Esophagus muscularis mucosa (tissue), 4 donors: Measurements from ENCODE around the gene RALGAPB. TPM values are rescaled to one million over a fixed set of nuclear protein-coding genes. Genes with fewer than 3 reads are reported as not detected.
"Not testable (repeated sequence)": the region's sequence is repeated elsewhere in the genome, so short reads cannot be mapped to it uniquely, and the experiment has no call there.

Source experiments
- DNase-seq: peaks from one replicate; pipeline ENCODE4 v3.0.0-alpha.2; 2017; ENCODE audit errors: extremely low spot score
- H3K27ac ChIP-seq, 4 donors: fragments of 200-600 bp; sonication (generic); replicated peaks in 1 of 4; 1 replicate in 3 of 4; 2 replicates in 1 of 4; pipeline ENCODE4 v1.5.1; 2016 to 2019; ENCODE audit warnings: mild to moderate bottlenecking in 1 of 4
- H3K27me3 ChIP-seq, 4 donors: fragments of 200-600 bp; sonication (generic); one replicate each; pipeline versions ENCODE4 v1.5.1 to v1.6.0; 2016 to 2019
- H3K36me3 ChIP-seq, 4 donors: fragments of 200-600 bp; sonication (generic); one replicate each; pipeline ENCODE4 v1.5.1; 2016 to 2019
- H3K4me1 ChIP-seq, 4 donors: fragments of 200-600 bp; sonication (generic); one replicate each; pipeline ENCODE4 v1.5.1; 2016 to 2019
- H3K4me3 ChIP-seq, 4 donors: fragments of 200-600 bp; sonication (generic); 1 replicate in 2 of 4; 2 replicates in 2 of 4; pipeline ENCODE4 v1.5.1; 2016 to 2019; ENCODE audit warnings: mild to moderate bottlenecking in 4 of 4, moderate library complexity in 1 of 4
- H3K9me3 ChIP-seq, 4 donors: fragments of 200-600 bp; sonication (generic); 1 replicate in 3 of 4; 2 replicates in 1 of 4; pipeline ENCODE4 v1.5.1; 2016 to 2019
- CTCF ChIP-seq, 3 experiments: fragments of 200-600 bp in 2 of 3; fragments of 450-650 bp in 1 of 3; sonication (generic) in 2 of 3; IDR thresholded peaks; one replicate each; pipeline ENCODE4 v1.5.1; 2017 to 2019; ENCODE audit warnings: antibody characterized with exemption in 3 of 3, mild to moderate bottlenecking in 2 of 3, moderate library complexity in 1 of 3
- EP300 ChIP-seq: sonication (generic); formaldehyde crosslinking; IDR thresholded peaks from one replicate; pipeline ENCODE4 v1.6.1; 2017; ENCODE audit warnings: antibody characterized with exemption
- POLR2A ChIP-seq: fragments of 450-650 bp; IDR thresholded peaks from one replicate; pipeline ENCODE4 v1.6.1; 2017; ENCODE audit warnings: antibody characterized with exemption, moderate library complexity, mild to moderate bottlenecking, low read depth
- POLR2AphosphoS5 ChIP-seq, 2 donors: sonication (generic); formaldehyde crosslinking; IDR thresholded peaks; one replicate each; pipeline ENCODE4 v1.6.1; 2017; ENCODE audit warnings: antibody characterized with exemption in 2 of 2
- WGBS: methylation state at CpG from one replicate; pipeline ENCODE4 v1.1.5; 2018; 5-methylcytosine and 5-hydroxymethylcytosine counted together
- intact Hi-C: fragments of 100-400 bp; cut with DNase I; formaldehyde crosslinking; loops from one replicate; pipeline ENCODE4 v1.15.1; 2023
- total RNA-seq, 4 donors: library from RNA; depleted of rRNA; stranded (reverse); fragments of >200 nt; gene quantifications; one replicate each; pipeline versions ENCODE4 v1.1.0 to v1.2.1, GENCODE V29; 2016

The RALGAPB gene
- total RNA-seq, 4 donors from 2014 or later: 31.5 to 37.4 (median 35.5) TPM

DNA sequence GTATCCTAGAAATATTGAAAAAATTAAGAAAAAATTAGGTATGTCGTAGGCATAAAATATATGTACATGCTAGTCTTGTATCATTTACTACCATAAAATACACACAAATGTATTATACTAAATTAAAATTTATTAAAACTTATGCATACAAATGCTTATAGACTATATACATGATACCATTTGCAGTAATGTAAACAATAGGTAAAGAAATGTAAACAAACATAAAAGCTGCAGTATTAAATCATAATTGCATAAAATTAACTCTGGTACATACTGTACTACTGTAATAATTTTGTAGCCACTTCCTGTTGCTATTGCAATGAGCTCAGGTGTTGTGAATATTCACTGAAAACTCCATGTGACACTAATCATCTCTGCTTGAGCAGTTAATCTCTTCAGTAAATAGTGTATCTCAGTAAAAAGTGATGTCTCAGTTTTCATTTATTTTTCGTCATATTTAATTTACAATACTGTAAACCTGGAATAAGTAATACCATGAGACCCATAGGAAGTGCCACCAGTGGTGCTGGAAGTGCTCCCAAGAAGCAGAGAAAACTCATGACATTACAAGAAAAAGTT, 29.3 kb downstream of the RALGAPB start:
- H3K27me3 ChIP-seq: no peaks in the 10 kb centered on the region
- H3K4me1 ChIP-seq: no peaks in the 10 kb centered on the region
- H3K4me3 ChIP-seq: no peak overlapping the region
- TF ChIP-seq POLR2AphosphoS5 (IDR thresholded peaks at IDR 0.05) (no peak), EP300 (no peak), POLR2A (no peak), CTCF (IDR thresholded peaks at IDR 0.05) (no peak)
- no peaks in the 10 kb centered on the region for H3K9me3 ChIP-seq
- no peak for DNase-seq
- WGBS: 95% methylated on average over 2 of the region's 2 CpGs
- intact Hi-C loops: no loop called here
- no peak overlapping the region for H3K27ac ChIP-seq
- peaks cover 9 to 76% (median 54%) of the 10 kb centered on the region in 4 donors for H3K36me3 ChIP-seq

GRCh38 chr20:38504368-38505090, 31.9 kb downstream of the RALGAPB start:
- no peak overlapping the region for H3K27ac ChIP-seq
- H3K27me3 ChIP-seq: no peaks in the 10 kb centered on the region
- 99% methylated on average over 3 of the region's 3 CpGs for WGBS
- no peaks in the 10 kb centered on the region for H3K4me1 ChIP-seq
- intact Hi-C loops: no loop called here
- H3K9me3 ChIP-seq: no peaks in the 10 kb centered on the region
- TF ChIP-seq POLR2AphosphoS5 (IDR thresholded peaks at IDR 0.05) (no peak), CTCF (IDR thresholded peaks at IDR 0.05) (no peak), POLR2A (no peak), EP300 (no peak)
- no peak for DNase-seq
- no peak overlapping the region for H3K4me3 ChIP-seq
- H3K36me3 ChIP-seq: peaks cover 16 to 66% (median 42%) of the 10 kb centered on the region in 4 donors

DNA sequence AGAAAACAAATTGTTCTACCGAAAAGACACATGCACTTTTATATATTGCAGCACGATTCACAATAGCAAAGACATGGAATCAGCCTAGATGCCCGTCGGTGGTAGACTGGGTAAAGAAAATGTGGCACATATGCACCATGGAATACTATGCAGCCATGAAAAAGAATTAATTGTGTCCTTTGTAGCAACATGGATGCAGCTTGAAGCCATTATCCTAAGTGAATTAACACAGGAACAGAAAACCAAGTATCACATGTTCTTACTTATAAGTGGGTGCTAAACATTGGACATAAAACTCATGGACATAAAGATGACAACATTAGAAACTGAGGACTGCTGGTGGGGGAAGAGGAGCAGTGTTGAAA, 32.4 kb downstream of the RALGAPB start:
- Histone ChIP-seq H3K4me3 (no peak overlapping the region), H3K36me3 (peaks cover 20 to 67% (median 42%) of the 10 kb centered on the region in 4 donors)
- 96% methylated on average over 4 of the region's 4 CpGs for WGBS

GRCh38 chr20:38511726-38512125, 39.1 kb downstream of the RALGAPB start:
- H3K36me3 ChIP-seq: peaks cover 26 to 63% (median 41%) of the 10 kb centered on the region in 4 donors
- H3K9me3 ChIP-seq, H3K4me3 ChIP-seq, DNase-seq, H3K27me3 ChIP-seq, H3K4me1 ChIP-seq, intact Hi-C loops, H3K27ac ChIP-seq: not testable (repeated sequence)
- 96% methylated on average over 19 of the region's 19 CpGs for WGBS

More for the DNA sequence above, 32.4 kb downstream of the RALGAPB start:
- Histone ChIP-seq H3K27ac (no peak overlapping the region), H3K27me3 (no peaks in the 10 kb centered on the region), H3K9me3 (no peaks in the 10 kb centered on the region), H3K4me1 (no peaks in the 10 kb centered on the region)
- no peak for DNase-seq
- intact Hi-C loops: no loop called here
- TF ChIP-seq POLR2A: no peak
- no peak for TF ChIP-seq POLR2AphosphoS5 (IDR thresholded peaks at IDR 0.05)
- no peak for TF ChIP-seq EP300
- TF ChIP-seq CTCF (IDR thresholded peaks at IDR 0.05): no peak

- no peaks in the 10 kb centered on the region for H3K27me3 ChIP-seq
- peaks cover 35 to 75% (median 56%) of the 10 kb centered on the region in 4 donors for H3K36me3 ChIP-seq
- DNase-seq: no peak
- H3K9me3 ChIP-seq: no peaks in the 10 kb centered on the region
- H3K27ac ChIP-seq: no peak overlapping the region
- WGBS: 83% methylated on average over 4 of the region's 4 CpGs
- intact Hi-C loops: no loop called here
- H3K4me1 ChIP-seq: peaks cover 0 to 8% (median 4%) of the 10 kb centered on the region in 4 donors
- TF ChIP-seq POLR2A: no peak
- TF ChIP-seq EP300: no peak
- TF ChIP-seq CTCF (IDR thresholded peaks at IDR 0.05): no peak
- TF ChIP-seq POLR2AphosphoS5 (IDR thresholded peaks at IDR 0.05): no peak
- H3K4me3 ChIP-seq: no peak overlapping the region
Observed at GRCh38 chr20:38514185-38514584, 41.5 kb downstream of the RALGAPB start.
